HG03175 (cell line): ENCODE measurements around the gene PSMB5.

ENCODE experiments used
- ATAC-seq: cut with Tn5 transposase; IDR thresholded peaks from one replicate; pipeline ENCODE4 v1.9.1; 2021; ENCODE audit warnings: mild to moderate bottlenecking, moderate library complexity; ENCODE audit not compliant: unreplicated experiment

Gene PSMB5

DNA sequence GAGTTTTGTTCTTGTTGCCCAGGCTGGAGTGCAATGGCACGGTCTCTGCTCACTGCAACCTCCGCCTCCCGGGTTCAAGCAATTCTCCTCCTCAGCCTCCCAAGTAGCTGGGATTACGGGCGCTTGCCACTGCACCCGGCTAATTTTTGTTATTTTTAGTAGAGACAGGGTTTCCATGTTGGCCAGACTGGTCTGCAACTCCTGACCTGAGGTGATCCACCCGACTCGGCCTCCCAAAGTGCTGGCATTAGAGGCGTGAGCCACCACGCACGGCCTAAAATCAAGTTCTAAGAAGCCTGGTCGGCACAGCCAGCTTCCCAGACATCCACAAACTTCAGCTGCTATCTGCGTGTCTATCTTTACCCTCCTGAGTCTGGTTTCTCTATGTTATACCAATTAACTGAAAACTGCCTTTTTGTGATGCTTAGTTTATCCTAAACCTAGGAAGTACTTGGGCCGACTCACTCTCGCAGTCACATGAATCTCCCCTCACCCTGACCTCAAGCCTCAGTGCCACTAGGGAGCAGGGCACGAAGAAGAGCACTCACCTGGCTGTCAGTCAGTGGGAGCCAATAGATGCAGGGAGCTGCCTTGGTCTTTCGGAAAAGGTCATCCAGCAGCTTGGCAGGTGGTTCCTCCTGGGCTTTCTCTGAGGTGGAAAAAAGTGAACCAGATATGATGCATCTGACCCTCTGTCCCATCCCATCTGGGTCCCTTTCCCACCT is 26.0 kb upstream of the PSMB5 start:
- no peak for ATAC-seq

DNA sequence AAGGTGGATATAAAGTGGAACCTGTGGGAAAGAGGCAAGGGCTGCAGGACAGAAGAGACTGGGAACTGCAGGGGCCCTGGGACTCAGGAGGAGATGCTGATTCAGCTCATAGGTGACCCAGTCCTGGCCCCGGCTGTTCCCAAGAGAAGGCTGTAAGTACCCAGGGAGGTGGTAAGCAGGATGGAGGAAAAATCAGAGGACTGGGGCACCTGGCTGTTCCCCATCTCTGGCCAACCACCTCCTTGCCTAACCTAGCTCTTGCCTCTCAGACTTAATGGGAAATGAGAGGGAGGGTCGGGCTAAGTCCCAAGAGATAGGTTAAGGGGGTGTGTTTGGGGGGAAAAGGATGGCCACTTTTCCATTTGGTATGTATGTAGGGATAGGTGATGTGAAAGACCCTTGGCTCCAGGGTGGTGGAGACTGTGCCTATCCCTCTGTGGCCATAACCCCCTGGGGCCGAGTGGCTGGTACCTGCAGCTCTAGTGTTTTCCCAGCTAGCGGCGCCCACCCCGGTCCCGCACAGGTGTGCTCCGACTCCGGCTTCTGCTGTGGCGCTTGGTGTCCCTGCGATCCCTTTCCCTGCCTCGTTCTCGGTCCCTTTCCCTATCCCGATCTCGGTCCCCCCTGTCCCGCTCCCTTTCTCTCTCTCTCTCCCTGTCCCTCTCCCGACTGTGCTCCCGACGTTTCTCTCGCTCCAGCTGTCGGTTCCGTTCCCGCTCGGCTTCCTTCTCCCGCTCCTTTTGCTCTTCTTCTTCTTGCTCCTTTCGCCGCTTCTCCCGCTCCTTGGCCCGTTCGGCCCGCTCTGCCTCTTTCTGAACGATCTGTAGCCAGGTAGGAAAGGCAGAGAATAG is 24.2 kb upstream of the PSMB5 start:
- no peak for ATAC-seq

DNA sequence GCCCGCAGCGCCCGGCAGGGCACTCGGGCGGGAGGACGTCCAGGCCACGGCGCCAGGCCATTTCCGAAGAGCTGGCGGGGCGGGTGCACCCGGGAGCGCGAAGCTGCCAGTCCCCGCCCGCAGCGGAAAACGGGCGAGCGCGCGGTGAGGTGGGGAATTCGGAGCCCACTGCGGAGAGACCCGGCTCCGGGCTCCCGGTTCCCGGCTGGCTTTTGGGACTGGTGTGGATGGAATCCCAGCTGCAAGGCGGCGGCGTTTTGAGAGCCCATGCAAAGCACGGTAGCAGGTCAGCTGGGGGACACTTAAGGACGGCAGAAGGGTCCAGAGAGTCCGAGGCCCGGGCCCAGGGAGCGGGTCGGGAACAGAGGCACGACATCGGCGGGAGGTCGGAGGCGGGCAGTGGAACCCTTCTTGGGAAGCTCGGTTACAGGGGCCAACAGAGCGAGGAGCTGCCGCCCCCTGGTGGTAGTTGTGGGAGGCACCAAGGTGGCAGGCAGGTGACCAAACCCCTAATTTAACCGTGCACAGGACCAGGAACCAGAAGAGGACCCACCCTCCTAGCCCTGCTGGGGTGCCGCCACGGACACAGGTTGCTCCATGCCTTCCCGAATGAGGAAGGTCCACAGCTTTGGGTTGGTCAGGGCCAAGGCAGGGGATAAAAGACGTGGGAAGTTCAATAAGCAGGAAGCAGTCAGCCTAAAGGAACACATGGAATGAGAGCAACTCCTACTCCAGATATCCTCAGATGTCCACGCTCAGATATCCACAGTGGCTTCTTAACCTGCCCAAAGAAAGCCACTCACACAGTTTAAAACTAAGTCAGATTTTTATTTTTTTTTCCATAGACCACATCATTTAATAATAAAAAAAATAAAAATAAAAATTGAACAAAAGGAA is 23.3 kb upstream of the PSMB5 start:
- ATAC-seq = peak; percentile 70

DNA sequence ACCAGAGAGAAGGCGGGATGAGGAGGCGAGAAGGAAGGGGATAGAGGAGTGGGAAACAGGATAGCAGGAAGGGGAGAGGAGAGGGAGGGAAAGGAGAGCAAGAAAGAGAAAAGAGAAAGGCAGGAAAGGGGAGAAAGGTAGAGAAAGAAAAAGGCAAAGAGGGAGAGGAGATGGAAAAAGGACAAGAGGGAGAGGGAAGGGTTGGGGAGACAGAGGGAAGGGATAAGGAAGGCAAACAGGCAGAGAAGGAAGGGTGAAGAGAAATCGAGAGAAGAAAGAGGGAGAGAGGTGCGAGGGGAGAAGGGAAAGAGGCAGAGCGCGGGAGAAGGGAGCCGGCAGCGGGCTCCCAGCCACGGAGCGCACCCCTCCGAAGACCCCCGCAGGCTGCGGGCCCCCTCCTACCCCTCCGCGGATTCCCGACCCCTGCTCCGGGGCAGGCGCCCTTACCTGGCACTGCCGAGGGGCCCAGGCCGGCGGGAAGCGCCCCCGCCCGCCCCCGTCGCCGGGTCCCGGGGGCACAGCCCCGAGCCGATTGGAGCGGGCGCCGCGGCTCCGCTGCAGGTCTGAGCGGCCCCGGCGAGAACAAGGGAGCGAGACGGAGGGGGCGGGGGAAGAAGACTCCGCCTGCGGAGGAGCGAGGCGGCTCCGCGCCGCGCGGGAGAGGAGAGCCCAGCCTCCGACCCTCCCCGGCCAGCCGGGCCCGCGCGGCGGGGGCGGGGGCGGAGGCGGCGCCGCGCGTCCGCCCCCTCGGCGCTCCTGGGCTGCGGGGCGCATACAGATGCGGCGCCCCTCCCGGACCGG is 22.5 kb upstream of the PSMB5 start, which contains the start of gene CDH24:
TSS of gene CDH24 (minus strand) at position 565 of the 801 bp plus-strand sequence. CDS start 1,787 bp downstream, outside the sequence.
- peak; percentile 53 for ATAC-seq

DNA sequence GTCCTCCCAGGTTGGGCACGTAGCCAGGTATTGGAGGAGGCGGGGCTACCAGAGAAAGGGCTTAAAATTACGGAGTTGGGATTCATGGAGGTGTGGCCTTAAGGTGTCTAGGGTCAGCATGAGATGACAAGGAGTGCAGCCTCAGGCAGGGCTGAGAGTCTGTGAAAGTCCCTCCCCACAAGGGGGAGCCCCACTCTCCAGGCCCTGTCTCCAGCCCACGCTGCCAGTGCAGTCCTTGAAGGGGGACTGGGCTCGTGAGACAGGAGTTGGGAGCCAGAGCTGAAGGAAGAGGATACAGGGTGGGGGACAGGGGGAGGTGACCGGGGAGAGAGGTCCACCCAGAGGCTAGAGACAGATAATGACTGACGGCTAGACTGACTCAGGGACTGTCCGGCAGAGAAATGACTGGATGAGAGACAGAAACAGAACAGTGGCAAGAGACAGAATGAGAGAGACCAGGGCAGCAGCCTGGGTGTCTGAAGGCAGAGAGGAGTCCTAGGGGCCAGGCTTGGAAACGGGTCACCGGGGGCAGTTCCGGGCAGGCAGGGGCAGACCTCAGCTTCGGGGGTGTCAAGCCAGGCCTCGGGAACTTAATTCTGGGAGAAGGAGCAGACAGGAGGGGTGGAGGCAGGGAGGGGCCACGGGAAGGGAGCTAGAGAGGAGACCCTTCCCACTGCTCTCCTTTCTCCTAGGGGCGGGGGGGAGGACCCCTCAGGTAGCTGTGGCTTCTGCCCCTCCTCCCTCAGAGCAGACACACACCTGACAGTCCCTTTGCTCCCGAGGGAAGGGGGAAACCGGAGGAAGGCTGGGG is 21.6 kb upstream of the PSMB5 start:
- ATAC-seq = no peak

DNA sequence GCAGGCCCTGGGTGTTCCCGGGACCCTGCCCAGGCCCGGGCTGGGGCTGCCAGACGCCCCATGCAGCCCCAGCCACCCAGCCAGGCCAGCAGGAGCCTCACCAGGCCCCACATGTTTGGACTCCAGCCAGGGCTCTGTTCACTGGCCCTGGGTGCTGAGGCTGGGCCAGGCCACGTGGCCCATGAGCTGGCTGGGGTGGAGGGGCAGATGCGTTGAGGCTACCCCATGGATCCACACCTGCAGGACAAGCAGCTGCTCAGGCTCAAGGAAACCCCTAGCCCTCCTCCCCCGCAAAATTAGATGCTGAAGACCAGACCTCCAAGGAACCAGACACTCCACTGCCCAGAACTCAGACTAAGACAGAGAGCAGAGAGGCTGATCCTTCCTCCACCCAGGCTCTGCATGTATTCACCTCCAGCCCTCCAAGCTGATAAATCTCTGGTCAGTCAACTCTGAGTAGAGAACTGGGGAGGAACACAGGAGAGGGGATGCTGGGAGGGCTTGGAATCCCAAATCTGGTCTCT is 21.0 kb upstream of the PSMB5 start:
- no peak for ATAC-seq

DNA sequence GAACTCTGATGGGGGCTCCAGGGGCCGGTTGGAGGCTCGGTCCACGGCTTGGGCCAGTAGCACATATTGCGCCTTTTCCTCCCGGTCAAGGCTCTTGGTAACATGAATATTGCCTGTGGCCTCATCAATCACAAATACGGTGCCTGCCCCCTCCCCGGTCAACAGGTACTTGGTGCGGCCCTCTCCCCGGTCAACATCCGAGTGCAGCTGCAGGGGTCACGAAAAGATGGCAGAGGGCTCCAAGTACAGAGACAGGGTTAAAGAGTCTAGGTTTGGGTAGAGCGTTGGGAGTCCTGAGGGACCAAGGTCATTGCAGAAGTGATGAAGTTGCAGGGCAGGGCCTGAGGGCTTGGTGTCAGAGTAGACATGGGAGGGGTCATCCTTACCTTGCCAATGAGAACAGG is 20.4 kb upstream of the PSMB5 start:
- no peak for ATAC-seq

DNA sequence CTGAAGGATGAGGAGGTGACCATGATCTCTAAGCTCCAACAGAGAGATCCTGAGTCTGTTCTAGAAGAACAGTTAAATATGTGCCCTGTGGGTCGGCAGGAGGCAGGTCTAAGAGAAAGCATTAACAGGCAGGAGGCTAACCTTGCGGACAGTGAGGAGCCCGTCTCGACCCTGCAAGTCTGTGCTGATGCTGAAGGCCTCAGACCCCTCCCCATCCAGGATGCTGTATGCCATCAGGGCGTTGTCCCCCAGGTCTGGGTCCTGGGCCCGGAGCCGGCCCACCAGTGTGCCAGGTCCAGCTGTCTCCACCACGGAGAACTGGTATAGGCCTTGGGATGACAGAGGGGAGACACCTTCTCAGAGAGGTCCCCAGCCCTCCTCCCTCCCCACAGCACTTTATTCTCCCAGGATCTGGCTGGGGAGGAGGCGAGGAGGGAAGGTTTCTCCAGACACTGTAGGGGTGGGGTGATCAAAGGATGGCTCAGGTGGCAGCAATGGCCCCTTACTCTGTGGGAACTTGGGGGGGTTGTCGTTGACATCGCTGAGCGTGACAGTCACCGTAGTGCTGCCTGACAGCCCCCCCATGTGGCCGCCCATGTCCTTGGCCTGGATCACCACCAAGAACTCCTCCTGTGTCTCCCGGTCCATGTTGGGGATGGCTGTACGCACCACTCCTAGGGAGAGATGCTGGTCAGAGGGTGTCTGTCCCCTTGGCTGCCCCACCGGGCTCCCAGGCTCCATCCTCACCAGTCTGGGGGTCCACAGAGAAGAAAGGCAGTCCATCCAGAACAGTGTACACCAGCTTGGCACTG is 19.5 kb upstream of the PSMB5 start:
- ATAC-seq = no peak

DNA sequence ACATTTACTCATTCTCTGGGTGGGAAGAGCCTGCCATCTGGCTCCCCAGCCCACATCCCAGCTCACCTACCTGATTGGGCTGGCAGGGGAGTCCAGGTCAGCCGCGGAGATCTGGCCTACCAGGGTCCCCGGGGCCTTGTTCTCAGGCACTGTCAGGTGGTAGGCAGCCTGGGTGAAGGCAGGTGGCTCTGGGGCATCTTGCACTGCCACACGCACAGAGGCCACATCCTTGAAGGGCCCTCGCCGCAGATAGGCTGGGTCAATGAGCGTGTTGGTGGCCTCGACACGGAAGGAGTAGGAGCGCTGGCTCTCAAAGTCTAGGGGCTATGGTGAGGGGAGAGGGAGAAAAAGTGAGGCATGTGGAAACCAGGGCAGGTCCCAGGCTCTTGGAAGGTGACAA is 18.7 kb upstream of the PSMB5 start:
- no peak for ATAC-seq

DNA sequence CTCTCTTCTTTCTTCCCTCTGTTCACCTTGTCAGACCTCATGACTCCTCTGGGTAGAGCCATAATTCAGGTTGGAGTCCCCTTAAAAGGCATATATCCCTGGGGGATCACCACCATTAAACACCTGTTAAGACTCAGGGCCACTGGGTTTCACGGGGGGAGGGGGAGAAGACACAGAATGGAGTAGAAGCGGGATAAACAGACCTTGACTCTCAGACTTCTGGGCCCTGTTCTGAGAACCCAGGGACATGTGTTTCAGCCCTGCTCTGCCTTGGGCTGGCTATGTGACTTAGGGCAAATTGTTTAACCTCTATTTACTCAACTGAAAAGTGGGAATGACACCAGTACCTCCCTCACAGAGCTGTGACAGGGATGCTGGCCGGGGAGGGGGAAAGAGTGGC is 18.0 kb upstream of the PSMB5 start:
- ATAC-seq = no peak

DNA sequence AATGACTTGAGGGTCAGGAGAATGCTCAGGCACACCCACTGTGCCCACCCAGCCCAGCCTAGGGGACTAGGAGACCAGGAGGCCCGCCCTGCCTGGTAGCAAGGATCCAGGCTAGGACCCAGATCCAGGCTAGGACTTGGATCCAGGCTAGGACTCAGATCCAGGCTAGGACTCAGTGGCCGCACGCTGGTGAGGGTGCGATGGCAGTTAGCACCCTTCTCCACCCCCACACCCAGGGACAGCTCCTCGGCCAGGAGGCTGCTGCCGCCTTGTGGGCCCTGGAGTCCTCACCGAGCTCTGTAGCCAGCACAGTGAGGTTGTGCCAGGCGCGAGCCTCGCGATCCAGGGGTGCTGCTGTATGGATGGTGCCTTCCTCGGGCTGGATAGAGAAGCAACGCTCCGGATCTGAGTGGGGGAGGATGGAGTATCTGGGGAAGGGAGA is 17.5 kb upstream of the PSMB5 start:
- ATAC-seq = no peak

DNA sequence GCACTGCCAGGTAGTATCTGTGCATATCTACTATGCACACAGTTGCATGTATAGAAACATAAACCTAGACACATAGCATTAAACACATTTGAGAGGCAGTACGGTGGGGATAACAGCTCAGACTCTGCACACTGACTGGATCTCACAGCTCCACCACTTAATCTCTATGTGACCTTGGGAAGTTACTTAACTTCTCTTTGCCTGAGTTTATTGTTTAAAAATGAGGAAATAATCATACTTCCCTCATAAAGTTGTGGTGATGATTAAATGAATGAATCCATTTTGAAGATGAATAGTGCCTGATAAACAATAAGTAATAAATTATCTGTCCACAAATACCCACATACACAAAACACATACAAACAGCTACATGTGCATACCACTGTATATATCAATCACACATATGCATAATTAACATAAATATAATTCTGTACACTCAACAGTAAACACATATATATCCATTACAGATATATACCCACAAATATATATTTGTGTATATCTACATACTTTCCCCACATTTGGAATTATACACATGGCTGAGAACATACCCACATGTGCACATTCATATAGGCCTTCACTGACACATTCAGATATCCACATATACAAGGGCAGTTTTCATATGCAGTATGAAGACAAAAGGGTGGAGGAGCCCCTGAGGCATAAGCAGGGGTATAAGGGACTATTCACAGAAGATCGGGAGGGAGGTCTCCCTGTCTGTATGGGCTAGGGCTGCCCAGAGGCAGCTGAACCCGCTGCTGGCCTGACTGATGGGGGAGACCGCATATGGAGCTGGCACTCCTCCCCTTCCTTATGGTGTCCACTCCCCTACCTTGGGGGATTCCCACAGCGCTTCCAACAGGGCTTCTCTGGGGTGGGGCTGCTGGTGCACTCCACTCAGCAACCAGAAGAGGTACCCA is 16.7 kb upstream of the PSMB5 start:
- no peak for ATAC-seq

DNA sequence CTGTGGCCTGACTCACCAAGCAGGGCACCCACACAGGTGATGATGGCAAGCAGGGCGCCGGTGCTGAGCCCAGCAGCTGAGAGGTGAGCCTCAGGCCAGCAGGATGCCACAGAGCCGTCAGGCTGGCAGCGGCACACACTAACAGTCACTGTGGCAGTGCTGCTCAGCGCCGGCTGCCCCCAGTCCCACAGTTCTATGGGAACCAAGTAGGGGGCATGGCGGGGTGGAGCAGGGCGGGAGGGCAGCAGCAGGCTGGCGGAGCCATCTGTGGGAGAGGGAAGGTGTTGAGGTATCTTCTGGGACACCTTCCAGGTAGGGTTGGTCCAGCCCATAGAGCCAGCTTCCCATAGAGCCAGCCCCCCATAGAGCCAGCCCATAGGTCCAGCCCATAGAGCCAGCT is 14.3 kb upstream of the PSMB5 start:
- no peak for ATAC-seq

DNA sequence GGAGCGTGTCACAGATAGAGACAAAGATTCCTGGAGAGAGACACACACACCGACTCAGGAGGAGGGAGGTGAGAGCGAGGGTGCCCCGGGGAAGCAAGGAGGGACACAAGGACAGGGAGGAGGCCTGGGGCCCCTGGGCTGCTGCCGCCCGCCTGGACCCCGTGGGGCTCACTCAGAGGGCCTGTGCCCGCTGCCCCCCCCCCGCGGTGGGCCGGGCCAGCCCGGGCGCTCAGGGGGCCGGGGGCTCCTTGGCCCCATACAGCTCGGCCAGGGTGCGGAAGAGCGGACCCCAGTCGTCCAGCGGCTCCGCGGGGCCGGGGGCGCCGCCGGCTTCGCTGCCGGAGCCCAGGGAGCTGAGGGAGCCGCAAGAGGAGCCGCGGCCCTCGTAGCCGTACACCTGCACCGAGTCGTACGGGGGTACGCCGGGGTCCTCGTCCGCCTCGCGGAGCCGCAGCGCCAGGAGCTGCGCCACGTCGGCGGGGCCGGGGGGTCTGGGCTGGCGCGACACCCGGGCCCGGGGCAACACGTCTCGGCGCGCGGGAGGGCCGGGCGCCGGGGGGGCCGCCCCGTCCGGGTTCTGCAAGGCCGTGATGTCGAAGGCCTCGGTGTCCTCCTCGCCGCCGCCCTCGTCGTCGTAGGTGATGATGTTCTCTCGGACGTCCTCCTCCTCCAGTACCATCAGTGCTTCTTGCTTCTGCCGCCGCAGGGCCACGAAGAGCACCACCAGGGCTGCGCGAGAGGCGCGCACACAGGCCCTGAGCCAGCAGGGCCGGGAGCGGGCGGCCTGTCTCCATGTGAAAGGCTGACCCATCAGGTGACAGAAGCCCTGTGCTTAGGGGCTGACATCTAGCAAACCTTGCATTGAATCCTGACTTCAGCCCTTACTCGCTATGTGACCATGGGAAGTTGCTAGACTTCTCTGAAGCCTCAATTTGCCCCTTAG is 13.3 kb upstream of the PSMB5 start:
- ATAC-seq = no peak

DNA sequence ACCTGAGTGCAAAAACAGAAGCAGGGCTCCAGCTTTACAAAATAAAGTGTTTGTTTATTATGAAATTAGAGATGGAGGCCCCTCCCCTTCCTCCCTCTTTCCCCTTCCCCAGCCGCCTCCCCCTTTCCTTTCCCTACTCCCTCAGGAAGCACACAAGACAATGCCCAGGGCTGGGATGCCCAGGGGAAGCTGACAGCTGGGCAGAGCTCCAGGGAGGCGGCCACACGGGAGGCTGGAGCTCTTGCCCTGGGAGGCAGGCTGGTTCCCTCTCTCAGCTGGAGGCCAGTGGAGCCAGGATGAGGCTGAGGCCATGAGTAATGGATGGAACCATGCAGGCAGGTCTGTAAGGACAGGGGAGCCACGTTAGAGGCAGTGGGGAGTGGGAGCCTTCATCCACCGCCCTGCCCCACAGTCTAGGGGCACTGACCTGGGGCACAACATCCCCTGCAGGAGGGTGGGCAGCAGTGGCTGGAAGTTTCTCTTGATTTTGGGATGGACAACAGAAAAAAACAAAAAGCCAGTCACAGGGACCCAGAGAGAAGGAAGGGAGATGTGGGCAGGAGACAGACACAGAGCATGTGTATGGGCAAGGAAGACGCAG is 12.4 kb upstream of the PSMB5 start:
- ATAC-seq = no peak
